ENCODE measurements around the gene ZSCAN21. TPM values are rescaled to one million over a fixed set of nuclear protein-coding genes. Genes with fewer than 3 reads are reported as not detected.
"Not testable (repeated sequence)": the region's sequence is repeated elsewhere in the genome, so short reads cannot be mapped to it uniquely, and the experiment has no call there.

Gene ZSCAN21
- 9.0 and 11.7 TPM in 2 replicates for total RNA-seq

DNA sequence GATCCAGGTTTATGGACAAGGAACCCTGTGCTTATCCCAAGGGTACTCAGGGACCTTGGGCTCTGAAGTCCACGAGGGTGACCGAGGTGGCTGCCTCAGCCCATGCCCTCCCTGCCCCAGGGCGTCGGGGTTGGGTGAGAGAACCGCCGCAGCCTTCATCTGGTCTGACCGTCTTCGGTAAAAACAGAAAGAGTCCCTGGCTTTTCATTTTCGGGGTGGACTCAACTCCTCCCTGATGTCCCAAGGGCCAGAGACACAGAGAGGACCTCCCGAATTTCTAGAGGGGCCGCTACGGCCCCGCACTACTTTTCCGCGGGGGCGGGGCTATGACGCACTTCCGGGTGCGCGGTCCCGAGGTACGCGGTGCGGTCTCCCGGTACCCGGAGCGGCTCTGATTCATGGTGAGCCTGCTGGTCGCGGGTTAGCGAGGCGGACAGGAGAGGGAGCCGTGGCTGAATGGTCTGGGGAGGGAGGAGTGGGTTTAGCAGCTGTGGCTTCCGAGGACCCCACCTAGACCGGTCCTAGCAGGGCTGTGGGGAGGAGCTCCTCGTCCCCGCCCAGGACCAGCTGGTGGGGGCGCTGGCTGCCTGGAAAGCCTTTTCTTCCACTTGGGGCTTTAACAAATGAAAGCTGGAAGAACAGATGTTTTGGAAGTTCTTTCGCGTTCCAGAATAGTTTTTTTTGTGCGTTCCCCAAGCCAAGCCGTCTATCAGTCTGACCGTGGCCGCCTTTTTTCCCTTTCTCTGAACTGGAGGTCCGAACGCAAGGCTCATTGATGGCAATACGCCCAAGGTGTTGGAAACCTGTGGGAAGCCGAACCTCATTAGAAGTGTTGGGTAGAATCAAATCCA is at the start of gene ZSCAN21:
Gene ZSCAN21 (plus strand): TSS at position 334 of the 851 bp plus-strand sequence. CDS start 7,233 bp downstream, outside the sequence.
- peak within 1 kb of the TSS; percentile 94 for H3K4me3 ChIP-seq (ENCODE audit: low read depth, low read length)
- TF ChIP-seq, protein P1, sequence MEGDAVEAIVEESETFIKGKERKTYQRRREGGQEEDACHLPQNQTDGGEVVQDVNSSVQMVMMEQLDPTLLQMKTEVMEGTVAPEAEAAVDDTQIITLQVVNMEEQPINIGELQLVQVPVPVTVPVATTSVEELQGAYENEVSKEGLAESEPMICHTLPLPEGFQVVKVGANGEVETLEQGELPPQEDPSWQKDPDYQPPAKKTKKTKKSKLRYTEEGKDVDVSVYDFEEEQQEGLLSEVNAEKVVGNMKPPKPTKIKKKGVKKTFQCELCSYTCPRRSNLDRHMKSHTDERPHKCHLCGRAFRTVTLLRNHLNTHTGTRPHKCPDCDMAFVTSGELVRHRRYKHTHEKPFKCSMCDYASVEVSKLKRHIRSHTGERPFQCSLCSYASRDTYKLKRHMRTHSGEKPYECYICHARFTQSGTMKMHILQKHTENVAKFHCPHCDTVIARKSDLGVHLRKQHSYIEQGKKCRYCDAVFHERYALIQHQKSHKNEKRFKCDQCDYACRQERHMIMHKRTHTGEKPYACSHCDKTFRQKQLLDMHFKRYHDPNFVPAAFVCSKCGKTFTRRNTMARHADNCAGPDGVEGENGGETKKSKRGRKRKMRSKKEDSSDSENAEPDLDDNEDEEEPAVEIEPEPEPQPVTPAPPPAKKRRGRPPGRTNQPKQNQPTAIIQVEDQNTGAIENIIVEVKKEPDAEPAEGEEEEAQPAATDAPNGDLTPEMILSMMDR (IDR thresholded peaks at IDR 0.05; ENCODE audit: insufficient read depth, low read depth, low read length): peak; percentile 7
- DNase-seq (ENCODE audit: low read depth): peak; percentile 89

DNA sequence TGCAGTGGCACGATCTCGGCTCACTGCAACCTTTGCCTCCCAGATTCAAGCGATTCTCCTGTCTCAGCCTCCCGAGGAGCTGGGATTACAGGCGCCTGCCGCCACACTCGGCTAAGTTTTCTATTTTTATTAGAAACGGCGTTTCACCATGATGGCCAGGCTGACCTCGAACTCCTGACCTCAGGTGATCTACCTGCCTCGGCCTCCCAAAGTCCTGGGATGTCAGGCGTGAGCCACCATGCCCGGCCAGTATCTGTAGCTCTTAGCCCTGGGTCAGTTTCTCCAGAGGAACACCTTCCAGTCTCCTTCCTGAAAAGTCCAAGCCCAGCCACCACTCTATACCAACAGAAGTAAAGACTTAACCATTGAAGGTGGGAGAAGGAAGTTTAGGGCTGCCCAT is 49.3 kb upstream of the ZSCAN21 start:
- TF ChIP-seq, protein P1 (IDR thresholded peaks at IDR 0.05; ENCODE audit: insufficient read depth, low read depth, low read length): no peak
- DNase-seq (ENCODE audit: low read depth): no peak
- no peak overlapping the region for H3K4me3 ChIP-seq (ENCODE audit: low read depth, low read length)

DNA sequence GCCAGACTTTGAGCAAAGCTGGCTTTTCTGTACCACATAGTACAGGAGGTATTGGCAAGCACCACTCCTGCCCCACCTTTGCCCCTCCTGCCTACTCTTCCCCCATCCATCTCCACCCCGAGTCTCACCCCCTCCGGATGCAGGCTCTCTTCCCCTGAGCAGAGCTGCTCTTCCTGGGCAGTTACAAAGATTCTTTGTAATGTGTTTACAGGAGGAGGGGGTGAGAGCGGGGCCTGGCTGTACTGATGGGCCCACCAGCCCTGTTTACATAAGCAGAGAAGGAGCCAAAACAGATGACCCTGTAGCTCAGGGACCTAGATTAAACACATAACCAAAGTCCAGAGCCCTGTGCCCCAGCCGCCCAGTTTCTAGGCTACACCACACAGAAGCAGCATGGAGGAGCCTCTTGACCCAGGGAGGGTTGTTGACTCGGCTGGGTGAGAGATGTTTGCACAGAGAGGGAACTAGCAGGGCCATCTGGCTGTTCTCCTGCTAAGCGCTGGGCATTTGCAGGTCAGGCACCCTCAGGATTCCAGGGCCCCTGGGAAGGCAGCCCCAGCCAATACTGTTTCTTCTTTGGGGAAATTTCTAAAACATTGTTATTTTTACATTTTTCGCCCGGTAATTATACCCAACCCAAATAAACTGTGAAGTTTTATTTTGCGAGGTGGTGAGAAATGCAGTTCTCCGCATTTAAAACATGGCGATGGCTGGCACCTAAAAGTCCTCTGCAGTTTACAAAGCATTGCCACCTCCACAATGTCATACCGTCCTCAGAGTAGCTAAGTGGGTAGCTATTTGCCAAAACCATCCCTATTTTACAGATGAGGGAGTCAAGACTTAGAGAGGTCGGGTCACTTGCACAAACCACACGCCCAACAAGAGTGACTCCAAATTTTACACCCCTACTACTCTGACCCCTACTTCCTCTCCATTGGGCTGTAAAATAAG is 45.6 kb upstream of the ZSCAN21 start:
- H3K4me3 ChIP-seq (ENCODE audit: low read depth, low read length): no peak overlapping the region
- TF ChIP-seq, protein P1 (IDR thresholded peaks at IDR 0.05; ENCODE audit: insufficient read depth, low read depth, low read length): no peak
- DNase-seq (ENCODE audit: low read depth): peak; percentile 71

DNA sequence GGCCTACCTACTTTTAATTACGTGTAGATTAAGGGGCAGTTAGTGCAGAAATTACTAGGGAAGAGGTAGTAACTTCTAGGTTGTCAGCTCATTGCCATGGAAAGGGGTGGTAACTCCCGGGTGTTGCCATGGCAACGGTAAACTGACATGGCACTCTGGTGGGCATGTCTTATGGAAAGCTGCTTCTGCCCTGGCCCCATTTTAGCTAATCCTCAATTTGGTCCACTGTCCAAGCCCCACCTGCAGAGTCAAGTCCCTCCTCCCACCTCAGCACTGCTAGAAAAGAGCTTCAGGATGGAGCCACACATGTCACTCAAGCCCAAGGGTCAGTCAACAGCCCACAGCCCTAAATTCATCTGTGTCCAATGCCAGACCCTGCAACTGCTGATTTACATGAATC is 41.7 kb upstream of the ZSCAN21 start:
- no peak for DNase-seq (ENCODE audit: low read depth)
- TF ChIP-seq, protein P1 (IDR thresholded peaks at IDR 0.05; ENCODE audit: insufficient read depth, low read depth, low read length): no peak
- no peak overlapping the region for H3K4me3 ChIP-seq (ENCODE audit: low read depth, low read length)

DNA sequence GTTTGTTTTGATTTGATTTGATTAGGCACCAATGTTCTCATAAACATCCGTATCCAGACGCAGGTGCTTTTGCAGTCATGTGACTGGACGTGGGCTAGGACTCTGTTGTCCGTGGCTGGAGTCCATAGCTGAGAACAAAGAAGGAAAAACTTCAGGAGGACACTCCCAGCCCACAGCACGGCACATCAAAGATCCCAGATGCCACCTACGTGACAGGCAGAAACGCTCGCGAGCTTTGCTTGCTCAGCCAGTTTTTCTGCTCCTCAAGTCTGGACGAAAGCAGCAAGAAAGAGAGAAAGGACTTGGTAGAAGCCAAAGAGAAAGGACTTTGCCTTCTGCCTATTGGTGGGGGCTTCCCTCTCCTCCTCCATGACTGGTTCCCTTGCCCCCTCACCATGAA is 41.0 kb upstream of the ZSCAN21 start:
- no peak overlapping the region for H3K4me3 ChIP-seq (ENCODE audit: low read depth, low read length)
- DNase-seq (ENCODE audit: low read depth): no peak
- TF ChIP-seq, protein P1 (IDR thresholded peaks at IDR 0.05; ENCODE audit: insufficient read depth, low read depth, low read length): no peak

DNA sequence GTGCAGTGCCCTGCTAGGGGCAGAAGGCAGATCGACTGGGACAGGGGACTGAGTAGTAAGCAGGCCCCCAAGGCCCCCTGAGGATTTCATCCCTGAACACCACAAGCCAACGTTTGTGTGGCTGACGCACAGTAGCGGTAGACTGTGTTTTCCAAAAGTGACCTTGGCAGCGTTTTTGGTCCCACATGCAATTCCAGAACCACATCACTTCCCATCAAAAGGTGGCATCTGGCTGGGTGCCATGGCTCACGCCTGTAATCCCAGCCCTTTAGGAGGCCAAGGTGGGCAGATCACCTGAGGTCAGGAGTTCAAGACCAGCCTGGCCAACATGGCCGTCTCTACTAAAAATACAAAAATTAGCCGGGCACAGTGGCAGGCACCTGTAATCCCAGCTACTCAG is 39.6 kb upstream of the ZSCAN21 start:
- not testable (repeated sequence) for H3K4me3 ChIP-seq (ENCODE audit: low read depth, low read length); DNase-seq (ENCODE audit: low read depth)

DNA sequence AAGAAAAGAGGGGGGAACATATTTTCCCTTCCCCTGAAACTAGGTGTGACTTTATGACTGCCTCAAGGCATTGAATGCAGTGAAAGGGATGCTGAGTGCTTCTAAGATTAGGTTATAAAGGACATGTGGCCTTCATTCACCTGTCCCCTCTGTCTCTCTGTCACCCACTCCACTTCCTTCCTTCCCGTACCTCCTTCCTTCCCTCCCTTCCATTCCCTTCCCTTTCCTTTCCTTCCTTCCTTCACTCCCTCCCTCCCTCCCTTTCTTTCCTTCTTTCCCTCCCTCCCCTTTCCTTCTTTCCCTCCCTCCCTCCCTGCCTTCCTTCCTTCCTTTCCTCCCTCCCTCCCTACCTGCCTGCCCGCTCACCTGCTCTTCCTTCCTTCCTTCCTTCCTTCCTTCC is 38.7 kb upstream of the ZSCAN21 start:
- TF ChIP-seq, protein P1 (IDR thresholded peaks at IDR 0.05; ENCODE audit: insufficient read depth, low read depth, low read length): no peak
- no peak overlapping the region for H3K4me3 ChIP-seq (ENCODE audit: low read depth, low read length)
- no peak for DNase-seq (ENCODE audit: low read depth)

Measured in fibroblast of villous mesenchyme (primary cell).